HepG2 (cell line): ENCODE results near the gene IGF2BP3. TPM values are rescaled to one million over a fixed set of nuclear protein-coding genes. Genes with fewer than 3 reads are reported as not detected.

Experiments
- AGO2 ChIP-seq: fragments of 200-400 bp; formaldehyde crosslinking; optimal IDR thresholded peaks from 2 replicates; pipeline ENCODE3; 2017; ENCODE audit warnings: mild to moderate bottlenecking, low read depth, low read length, moderate library complexity
- CBX1 ChIP-seq: IDR thresholded peaks from one replicate; pipeline ENCODE4 v1.6.1; 2016; ENCODE audit warnings: antibody characterized with exemption, low read depth
- HMG20A ChIP-seq: IDR thresholded peaks from 2 replicates; pipeline ENCODE4 v1.6.1; 2016; ENCODE audit warnings: borderline replicate concordance
- IKZF4 ChIP-seq: sonication (generic); formaldehyde crosslinking; IDR thresholded peaks from 2 replicates; pipeline ENCODE4 v1.5.1; 2020; ENCODE audit warnings: borderline replicate concordance, mild to moderate bottlenecking, low read depth, missing genetic modification reagents; ENCODE audit errors: not compliant biosample characterization
- KDM1A ChIP-seq: IDR thresholded peaks from 2 replicates; pipeline ENCODE4 v1.6.1; 2016; ENCODE audit warnings: missing compliant biosample characterization
- KLF9 ChIP-seq: IDR thresholded peaks from 2 replicates; pipeline ENCODE4 v1.6.1; 2016; ENCODE audit warnings: low read depth
- MAFK ChIP-seq, 2 experiments: IDR thresholded peaks in 1 of 2; conservative IDR thresholded peaks in 1 of 2; 2 replicates each; pipeline ENCODE4 v1.6.1; 2011; ENCODE audit warnings: improper control_type of control experiment in 2 of 2, low read length in 2 of 2
- NCOA2 ChIP-seq: sonication (generic); formaldehyde crosslinking; IDR thresholded peaks from 2 replicates; pipeline ENCODE4 v1.8.0; 2022; ENCODE audit warnings: inconsistent platforms
- NFKB2 ChIP-seq: sonication (generic); formaldehyde crosslinking; IDR thresholded peaks from 2 replicates; pipeline ENCODE4 v1.4.0; 2020; ENCODE audit warnings: missing genetic modification reagents, borderline replicate concordance
- NR2F6 ChIP-seq, 2 experiments: IDR thresholded peaks; 2 replicates each; pipeline ENCODE4 v1.6.1; 2016; ENCODE audit warnings: antibody characterized with exemption in 1 of 2, mild to moderate bottlenecking in 1 of 2
- RXRA ChIP-seq: sonication (generic); formaldehyde crosslinking; IDR thresholded peaks from 2 replicates; pipeline ENCODE4 v1.5.1; 2020; ENCODE audit warnings: missing genetic modification reagents
- SP2 ChIP-seq: sonication (generic); formaldehyde crosslinking; IDR thresholded peaks from 2 replicates; pipeline ENCODE4 v1.5.1; 2020; ENCODE audit warnings: mild to moderate bottlenecking, missing genetic modification reagents
- ZNF160 ChIP-seq: sonication (generic); formaldehyde crosslinking; IDR thresholded peaks from 2 replicates; pipeline ENCODE4 v1.8.0; 2022; ENCODE audit warnings: mild to moderate bottlenecking, inconsistent platforms, missing genetic modification reagents
- ZNF383 ChIP-seq: sonication (generic); formaldehyde crosslinking; IDR thresholded peaks from 2 replicates; pipeline ENCODE4 v1.4.0; 2020; ENCODE audit warnings: missing genetic modification reagents, mild to moderate bottlenecking, borderline replicate concordance
- ZNF607 ChIP-seq: sonication (generic); formaldehyde crosslinking; IDR thresholded peaks from 2 replicates; pipeline ENCODE4 v1.5.1; 2020; ENCODE audit warnings: missing genetic modification reagents, mild to moderate bottlenecking, borderline replicate concordance
- ZNF766 ChIP-seq: sonication (generic); formaldehyde crosslinking; IDR thresholded peaks from 2 replicates; pipeline ENCODE4 v1.5.0; 2020; ENCODE audit warnings: missing genetic modification reagents, borderline replicate concordance
- ZZZ3 ChIP-seq: sonication (generic); formaldehyde crosslinking; IDR thresholded peaks from 2 replicates; pipeline ENCODE4 v1.4.0; 2020; ENCODE audit warnings: missing genetic modification reagents, mild to moderate bottlenecking, borderline replicate concordance
- polyA plus RNA-seq, 8 experiments: library from polyadenylated mRNA; depleted of rRNA in 3 of 8; stranded (reverse) in 7 of 8; unstranded in 1 of 8; fragments of >200 nt; fragmentation: Illumina TruSeq in 4 of 8; extraction: Trizol in 4 of 8; gene quantifications; 2 replicates each; pipeline versions ENCODE4 v1.2.1 to v1.2.3, GENCODE V29; 2011 to 2016; ENCODE audit warnings: low read depth in 4 of 8, missing spikeins in 1 of 8, mixed read lengths in 1 of 8; ENCODE audit not compliant: insufficient read depth in 1 of 8
- total RNA-seq, 5 experiments: library from RNA; depleted of rRNA; stranded (reverse); fragments of >200 nt; fragmentation: Illumina TruSeq; extraction: Trizol; gene quantifications; 2 replicates each; pipeline ENCODE4 v1.2.3, GENCODE V29; 2016; ENCODE audit warnings: low read depth in 1 of 5
- TF ChIP-seq, protein P1 (sequence below): sonication (generic); formaldehyde crosslinking; IDR thresholded peaks from 2 replicates; pipeline ENCODE4 v1.4.0; 2020; ENCODE audit warnings: missing genetic modification reagents
- TF ChIP-seq, protein P2 (sequence below): sonication (generic); formaldehyde crosslinking; IDR thresholded peaks from 2 replicates; pipeline ENCODE4 v1.4.0; 2020; ENCODE audit warnings: missing genetic modification reagents, mild to moderate bottlenecking, borderline replicate concordance
- TF ChIP-seq, protein P3 (sequence below): sonication (generic); formaldehyde crosslinking; IDR thresholded peaks from 2 replicates; pipeline ENCODE4 v1.4.0; 2020; ENCODE audit warnings: mild to moderate bottlenecking, missing genetic modification reagents
- TF ChIP-seq, protein P4 (sequence below): sonication (generic); formaldehyde crosslinking; IDR thresholded peaks from 2 replicates; pipeline ENCODE4 v1.8.0; 2022; ENCODE audit warnings: low read depth, missing genetic modification reagents

IGF2BP3 gene
- total and polyA plus RNA-seq, 2 of the 13 experiments (the other 11 are each of a cell fraction or from before 2014, with no cell fraction given), result 37.7 to 39.5 TPM

DNA sequence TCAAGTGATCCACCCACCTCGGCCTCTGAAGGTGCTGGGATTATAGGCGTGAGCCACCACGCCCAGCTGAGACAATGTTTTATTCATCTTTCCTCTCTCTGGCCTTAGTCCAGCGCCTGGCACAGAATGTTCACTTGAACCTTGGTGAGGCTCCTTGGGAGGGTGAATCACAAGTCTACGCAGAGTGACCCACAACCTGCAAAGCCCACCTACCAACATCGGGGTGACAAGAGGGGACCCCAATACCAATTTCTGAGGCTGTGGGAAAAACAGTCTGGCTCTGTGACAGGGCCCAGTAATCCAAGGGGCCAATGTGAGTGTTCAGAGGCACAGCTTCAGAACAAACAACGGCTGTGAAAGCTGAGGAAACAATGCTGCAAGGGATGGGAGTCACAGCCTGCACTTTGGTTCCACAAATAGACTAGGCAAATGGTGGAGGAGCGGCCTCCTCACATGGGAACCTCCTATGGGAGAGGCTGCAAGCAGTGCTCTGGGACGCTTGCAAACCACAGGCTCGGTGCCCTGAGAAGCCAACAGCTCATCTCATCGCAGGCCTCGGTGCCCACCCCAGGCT lies 176.7 kb downstream of the IGF2BP3 start (continued):
- TF ChIP-seq, protein P1, sequence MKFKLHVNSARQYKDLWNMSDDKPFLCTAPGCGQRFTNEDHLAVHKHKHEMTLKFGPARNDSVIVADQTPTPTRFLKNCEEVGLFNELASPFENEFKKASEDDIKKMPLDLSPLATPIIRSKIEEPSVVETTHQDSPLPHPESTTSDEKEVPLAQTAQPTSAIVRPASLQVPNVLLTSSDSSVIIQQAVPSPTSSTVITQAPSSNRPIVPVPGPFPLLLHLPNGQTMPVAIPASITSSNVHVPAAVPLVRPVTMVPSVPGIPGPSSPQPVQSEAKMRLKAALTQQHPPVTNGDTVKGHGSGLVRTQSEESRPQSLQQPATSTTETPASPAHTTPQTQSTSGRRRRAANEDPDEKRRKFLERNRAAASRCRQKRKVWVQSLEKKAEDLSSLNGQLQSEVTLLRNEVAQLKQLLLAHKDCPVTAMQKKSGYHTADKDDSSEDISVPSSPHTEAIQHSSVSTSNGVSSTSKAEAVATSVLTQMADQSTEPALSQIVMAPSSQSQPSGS, result peak; percentile 64; the same call in 1 of the 2 replicates
- TF ChIP-seq NFKB2 (CRISPR knock-in tag) (peak; percentile 42; the same call in 1 of the 2 replicates), SP2 (CRISPR knock-in tag) (no peak), KDM1A (CRISPR knock-in tag) (peak; percentile 90), ZNF160 (CRISPR knock-in tag) (no peak), AGO2 (no peak), IKZF4 (CRISPR knock-in tag) (no peak), HMG20A (CRISPR knock-in tag) (peak; percentile 51; the same call in 1 of the 2 replicates), NR2F6 (IDR thresholded peaks at IDR 0.05) (peak; percentile 32; the same call in 1 of the 2 replicates), NR2F6 (CRISPR knock-in tag; IDR thresholded peaks at IDR 0.05) (peak; percentile 58), CBX1 (peak; percentile 85), MAFK (conservative IDR thresholded peaks at IDR 0.05 in 1 of 2, IDR thresholded peaks at IDR 0.05 in 1 of 2; ENCODE audit: low read length in 2 of 2) (no peak), ZZZ3 (CRISPR knock-in tag) (no peak), NCOA2 (CRISPR knock-in tag) (peak; percentile 80), ZNF607 (CRISPR knock-in tag) (peak; percentile 71; the same call in 1 of the 2 replicates), KLF9 (CRISPR knock-in tag) (no peak), RXRA (CRISPR knock-in tag) (peak; percentile 80), ZNF383 (no peak), ZNF766 (CRISPR knock-in tag) (no peak)
- TF ChIP-seq, protein P2, sequence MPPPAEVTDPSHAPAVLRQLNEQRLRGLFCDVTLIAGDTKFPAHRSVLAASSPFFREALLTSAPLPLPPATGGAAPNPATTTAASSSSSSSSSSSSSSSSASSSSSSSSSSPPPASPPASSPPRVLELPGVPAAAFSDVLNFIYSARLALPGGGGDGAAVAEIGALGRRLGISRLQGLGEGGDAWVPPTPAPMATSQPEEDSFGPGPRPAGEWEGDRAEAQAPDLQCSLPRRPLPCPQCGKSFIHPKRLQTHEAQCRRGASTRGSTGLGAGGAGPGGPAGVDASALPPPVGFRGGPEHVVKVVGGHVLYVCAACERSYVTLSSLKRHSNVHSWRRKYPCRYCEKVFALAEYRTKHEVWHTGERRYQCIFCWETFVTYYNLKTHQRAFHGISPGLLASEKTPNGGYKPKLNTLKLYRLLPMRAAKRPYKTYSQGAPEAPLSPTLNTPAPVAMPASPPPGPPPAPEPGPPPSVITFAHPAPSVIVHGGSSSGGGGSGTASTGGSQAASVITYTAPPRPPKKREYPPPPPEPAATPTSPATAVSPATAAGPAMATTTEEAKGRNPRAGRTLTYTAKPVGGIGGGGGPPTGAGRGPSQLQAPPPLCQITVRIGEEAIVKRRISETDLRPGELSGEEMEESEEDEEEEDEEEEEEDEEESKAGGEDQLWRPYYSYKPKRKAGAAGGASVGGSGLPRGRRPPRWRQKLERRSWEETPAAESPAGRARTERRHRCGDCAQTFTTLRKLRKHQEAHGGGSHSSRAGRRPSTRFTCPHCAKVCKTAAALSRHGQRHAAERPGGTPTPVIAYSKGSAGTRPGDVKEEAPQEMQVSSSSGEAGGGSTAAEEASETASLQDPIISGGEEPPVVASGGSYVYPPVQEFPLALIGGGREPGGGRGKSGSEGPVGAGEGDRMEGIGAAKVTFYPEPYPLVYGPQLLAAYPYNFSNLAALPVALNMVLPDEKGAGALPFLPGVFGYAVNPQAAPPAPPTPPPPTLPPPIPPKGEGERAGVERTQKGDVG (CRISPR knock-in tag), result peak; percentile 81; the same call in 1 of the 2 replicates
- TF ChIP-seq, protein P3, sequence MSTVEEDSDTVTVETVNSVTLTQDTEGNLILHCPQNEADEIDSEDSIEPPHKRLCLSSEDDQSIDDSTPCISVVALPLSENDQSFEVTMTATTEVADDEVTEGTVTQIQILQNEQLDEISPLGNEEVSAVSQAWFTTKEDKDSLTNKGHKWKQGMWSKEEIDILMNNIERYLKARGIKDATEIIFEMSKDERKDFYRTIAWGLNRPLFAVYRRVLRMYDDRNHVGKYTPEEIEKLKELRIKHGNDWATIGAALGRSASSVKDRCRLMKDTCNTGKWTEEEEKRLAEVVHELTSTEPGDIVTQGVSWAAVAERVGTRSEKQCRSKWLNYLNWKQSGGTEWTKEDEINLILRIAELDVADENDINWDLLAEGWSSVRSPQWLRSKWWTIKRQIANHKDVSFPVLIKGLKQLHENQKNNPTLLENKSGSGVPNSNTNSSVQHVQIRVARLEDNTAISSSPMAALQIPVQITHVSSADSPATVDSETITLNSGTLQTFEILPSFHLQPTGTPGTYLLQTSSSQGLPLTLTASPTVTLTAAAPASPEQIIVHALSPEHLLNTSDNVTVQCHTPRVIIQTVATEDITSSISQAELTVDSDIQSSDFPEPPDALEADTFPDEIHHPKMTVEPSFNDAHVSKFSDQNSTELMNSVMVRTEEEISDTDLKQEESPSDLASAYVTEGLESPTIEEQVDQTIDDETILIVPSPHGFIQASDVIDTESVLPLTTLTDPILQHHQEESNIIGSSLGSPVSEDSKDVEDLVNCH (CRISPR knock-in tag), result no peak
- TF ChIP-seq, protein P4, sequence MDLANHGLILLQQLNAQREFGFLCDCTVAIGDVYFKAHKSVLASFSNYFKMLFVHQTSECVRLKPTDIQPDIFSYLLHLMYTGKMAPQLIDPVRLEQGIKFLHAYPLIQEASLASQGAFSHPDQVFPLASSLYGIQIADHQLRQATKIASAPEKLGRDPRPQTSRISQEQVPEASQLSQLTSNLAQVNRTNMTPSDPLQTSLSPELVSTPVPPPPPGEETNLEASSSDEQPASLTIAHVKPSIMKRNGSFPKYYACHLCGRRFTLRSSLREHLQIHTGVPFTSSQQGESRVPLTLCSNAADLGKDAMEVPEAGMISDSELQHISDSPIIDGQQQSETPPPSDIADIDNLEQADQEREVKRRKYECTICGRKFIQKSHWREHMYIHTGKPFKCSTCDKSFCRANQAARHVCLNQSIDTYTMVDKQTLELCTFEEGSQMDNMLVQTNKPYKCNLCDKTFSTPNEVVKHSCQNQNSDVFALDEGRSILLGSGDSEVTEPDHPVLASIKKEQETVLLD, result no peak
